ENCODE results near the gene LMNTD2. TPM values are rescaled to one million over a fixed set of nuclear protein-coding genes. Genes with fewer than 3 reads are reported as not detected.
"Not testable (repeated sequence)": the region's sequence is repeated elsewhere in the genome, so short reads cannot be mapped to it uniquely, and the experiment has no call there.

LMNTD2 gene
- total RNA-seq, 1 experiment from 2014 or later, result 7.8 TPM

DNA sequence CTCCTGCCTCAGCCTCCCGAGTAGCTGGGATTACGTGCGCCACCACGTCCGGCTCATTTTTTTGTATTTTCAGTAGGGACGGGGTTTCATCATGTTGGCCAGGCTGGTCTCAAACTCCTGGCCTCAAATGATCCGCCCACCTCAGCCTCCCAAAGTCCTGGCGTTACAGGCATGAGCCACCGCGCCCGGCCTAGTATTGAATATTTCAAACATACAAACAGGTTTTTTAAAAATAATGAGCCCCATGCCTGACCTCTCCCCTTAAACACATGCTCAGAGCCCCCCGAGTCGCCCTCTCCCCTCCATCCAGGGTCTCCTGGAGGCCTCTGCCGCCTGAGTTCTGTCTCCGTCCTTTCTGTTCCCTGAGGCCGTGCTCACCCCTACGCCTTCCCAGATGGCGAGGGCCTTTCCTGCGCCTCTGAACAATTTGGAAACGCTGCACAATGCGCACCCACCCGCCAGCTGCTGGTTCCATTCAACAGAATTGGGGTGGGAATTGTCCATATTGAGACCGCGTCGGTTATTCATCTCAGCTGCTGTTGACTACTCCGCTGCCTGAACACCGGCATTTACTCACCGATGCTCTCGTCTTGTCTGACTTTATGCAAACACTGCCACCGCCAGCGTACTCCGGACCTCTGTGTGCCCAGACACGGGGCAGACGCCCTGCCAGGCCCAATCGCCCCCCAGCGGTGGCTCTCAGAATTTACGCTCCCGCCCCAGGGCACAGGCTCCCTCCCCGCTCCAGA lies 39.9 kb downstream of the LMNTD2 start:
- H3K36me3 Mint-ChIP-seq (ENCODE audit: insufficient read depth, unreplicated experiment), result peaks cover 15% of the 10 kb centered on the region
- no peak overlapping the region for H3K4me3 Mint-ChIP-seq (ENCODE audit: low read depth, unreplicated experiment)
- H3K27me3 Mint-ChIP-seq (ENCODE audit: unreplicated experiment), result no peaks in the 10 kb centered on the region
- no TSS peak for BruUV-seq (replicated peaks)
- H3K4me1 Mint-ChIP-seq (ENCODE audit: low read depth, unreplicated experiment), result no peaks in the 10 kb centered on the region
- intact Hi-C loops (cut with micrococcal nuclease; ENCODE audit: unreplicated experiment), result no loop called here
- H3K9me3 Mint-ChIP-seq (ENCODE audit: low read depth, unreplicated experiment), result peaks cover 2% of the 10 kb centered on the region
- no peak for DNase-seq
- CTCF ChIA-PET, result no interaction called here
- H3K27ac Mint-ChIP-seq (ENCODE audit: unreplicated experiment), result no peak overlapping the region
- TF ChIP-seq, protein P1, sequence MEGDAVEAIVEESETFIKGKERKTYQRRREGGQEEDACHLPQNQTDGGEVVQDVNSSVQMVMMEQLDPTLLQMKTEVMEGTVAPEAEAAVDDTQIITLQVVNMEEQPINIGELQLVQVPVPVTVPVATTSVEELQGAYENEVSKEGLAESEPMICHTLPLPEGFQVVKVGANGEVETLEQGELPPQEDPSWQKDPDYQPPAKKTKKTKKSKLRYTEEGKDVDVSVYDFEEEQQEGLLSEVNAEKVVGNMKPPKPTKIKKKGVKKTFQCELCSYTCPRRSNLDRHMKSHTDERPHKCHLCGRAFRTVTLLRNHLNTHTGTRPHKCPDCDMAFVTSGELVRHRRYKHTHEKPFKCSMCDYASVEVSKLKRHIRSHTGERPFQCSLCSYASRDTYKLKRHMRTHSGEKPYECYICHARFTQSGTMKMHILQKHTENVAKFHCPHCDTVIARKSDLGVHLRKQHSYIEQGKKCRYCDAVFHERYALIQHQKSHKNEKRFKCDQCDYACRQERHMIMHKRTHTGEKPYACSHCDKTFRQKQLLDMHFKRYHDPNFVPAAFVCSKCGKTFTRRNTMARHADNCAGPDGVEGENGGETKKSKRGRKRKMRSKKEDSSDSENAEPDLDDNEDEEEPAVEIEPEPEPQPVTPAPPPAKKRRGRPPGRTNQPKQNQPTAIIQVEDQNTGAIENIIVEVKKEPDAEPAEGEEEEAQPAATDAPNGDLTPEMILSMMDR (IDR thresholded peaks at IDR 0.05; ENCODE audit: unreplicated experiment), result no peak

DNA sequence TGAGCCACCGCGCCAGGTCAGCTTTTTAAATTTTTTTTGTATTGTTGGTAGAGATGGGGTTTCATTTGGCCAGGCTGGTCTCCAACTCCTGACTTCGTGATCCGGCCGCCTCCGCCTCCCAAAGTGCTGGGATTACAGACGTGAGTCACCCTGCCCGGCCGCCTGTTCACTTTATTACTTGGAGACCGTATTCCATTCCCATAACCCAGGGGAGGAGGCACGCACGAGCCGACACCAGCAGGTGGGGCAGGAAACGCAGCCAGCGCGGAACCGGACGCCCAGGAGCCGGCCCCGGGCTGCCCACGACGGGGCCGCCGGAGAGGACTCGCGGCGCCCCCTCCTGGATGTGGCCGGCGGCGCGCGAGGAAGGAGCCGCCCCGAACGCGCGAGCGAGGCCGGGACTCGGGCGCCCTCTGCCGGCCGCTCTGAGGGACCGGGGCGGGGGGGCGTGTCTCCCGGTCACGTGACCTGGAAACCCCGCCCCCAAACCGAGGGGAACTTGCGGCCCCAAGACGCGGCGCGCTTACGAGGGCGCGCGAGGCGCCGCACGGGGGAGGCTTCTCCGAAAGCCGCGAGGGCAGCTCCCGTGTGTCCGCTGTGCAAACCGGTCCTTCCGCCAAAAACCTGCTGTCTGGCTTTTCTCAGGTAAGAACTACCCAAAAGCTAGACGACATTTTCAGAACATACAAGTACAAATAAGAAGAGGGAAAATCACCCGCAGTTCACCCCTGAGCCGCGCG lies 41.9 kb downstream of the LMNTD2 start:
- peak overlapping the region; percentile 31 for H3K27ac Mint-ChIP-seq (ENCODE audit: unreplicated experiment)

DNA sequence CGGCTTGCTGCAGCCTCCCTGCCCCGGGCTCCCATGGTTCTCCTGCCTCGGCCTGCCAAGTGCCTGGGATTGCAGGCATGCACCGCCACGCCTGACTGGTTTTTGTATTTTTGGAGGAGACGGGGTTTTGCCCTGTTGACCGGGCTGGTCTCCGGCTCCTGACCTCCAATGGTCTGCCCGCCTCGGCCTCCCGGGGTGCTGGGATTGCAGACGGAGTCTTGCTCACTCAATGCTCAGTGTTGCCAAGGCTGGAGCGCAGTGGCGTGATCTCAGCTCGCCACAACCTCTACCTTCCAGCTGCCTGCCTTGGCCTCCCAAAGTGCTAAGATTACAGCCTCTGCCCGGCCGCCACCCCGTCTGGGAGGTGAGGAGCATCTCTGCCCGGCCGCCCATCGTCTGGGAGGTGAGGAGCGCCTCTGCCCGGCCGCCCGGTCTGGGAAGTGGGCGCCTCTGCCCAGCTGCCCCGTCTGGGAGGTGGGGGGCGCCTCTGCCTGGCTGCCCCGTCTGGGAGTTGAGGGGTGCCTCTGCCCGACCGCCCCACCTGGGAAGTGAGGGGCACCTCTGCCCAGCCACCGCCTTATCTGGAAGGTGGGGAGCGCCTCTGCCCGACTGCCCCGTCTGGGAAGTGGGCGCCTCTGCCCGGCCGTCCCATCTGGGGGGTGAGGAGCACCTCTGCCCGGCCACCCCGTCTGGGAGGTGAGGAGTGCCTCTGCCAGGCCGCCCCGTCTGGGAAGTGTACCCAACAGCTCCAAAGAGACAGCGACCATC lies 43.4 kb downstream of the LMNTD2 start:
- intact Hi-C loops (cut with micrococcal nuclease; ENCODE audit: unreplicated experiment), result loop anchor here (5.0 to 10.0 kb wide), 2 partner anchors 160 to 312 kb away; partner anchors contain the start of genes BET1L and RIC8A
- CTCF ChIA-PET; DNase-seq; H3K9me3 Mint-ChIP-seq (ENCODE audit: low read depth, unreplicated experiment); H3K4me1 Mint-ChIP-seq (ENCODE audit: low read depth, unreplicated experiment); H3K27ac Mint-ChIP-seq (ENCODE audit: unreplicated experiment); BruUV-seq (replicated peaks); H3K4me3 Mint-ChIP-seq (ENCODE audit: low read depth, unreplicated experiment); H3K27me3 Mint-ChIP-seq (ENCODE audit: unreplicated experiment): not testable (repeated sequence)
- peaks cover 27% of the 10 kb centered on the region for H3K36me3 Mint-ChIP-seq (ENCODE audit: insufficient read depth, unreplicated experiment)

More for the DNA sequence above, 41.9 kb downstream of the LMNTD2 start:
- CTCF ChIA-PET, result interaction anchor here (0.6 to 0.7 kb wide), 4 partner anchors 12 to 303 kb away, joined by 3 to 6 read pairs (median 3); partner anchors contain the start of gene HRAS
- TF ChIP-seq, protein P1 (IDR thresholded peaks at IDR 0.05; ENCODE audit: unreplicated experiment), result peak; percentile 94
- Mint-ChIP-seq H3K4me3 (ENCODE audit: low read depth, unreplicated experiment) (peak overlapping the region; percentile 30), H3K9me3 (ENCODE audit: low read depth, unreplicated experiment) (no peaks in the 10 kb centered on the region), H3K36me3 (ENCODE audit: insufficient read depth, unreplicated experiment) (peaks cover 21% of the 10 kb centered on the region), H3K27me3 (ENCODE audit: unreplicated experiment) (no peaks in the 10 kb centered on the region), H3K4me1 (ENCODE audit: low read depth, unreplicated experiment) (no peaks in the 10 kb centered on the region)
- intact Hi-C loops (cut with micrococcal nuclease; ENCODE audit: unreplicated experiment), result loop anchor here (5.0 to 10.0 kb wide), 2 partner anchors 161 to 314 kb away; partner anchors contain the start of genes BET1L and RIC8A
- DNase-seq, result peak; percentile 93
- no TSS peak for BruUV-seq (replicated peaks)

DNA sequence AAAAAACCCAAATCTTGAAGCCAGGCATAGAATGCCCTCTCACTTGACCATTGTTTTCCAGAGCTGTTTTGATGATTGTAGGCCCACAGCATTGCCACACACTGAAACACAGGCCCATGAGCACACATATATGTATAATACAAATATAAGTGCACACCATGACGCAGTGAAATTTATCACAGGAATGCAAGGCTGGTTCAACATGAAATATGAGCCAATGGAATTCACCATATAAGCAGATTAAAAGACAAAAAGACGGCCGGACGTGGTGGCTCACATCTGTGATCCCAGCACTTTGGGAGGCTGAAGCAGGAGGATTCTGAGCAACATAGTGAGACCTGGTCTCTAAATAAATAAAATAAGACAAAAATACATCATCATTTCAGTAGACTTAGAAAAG lies 44.1 kb downstream of the LMNTD2 start:
- Mint-ChIP-seq H3K9me3 (ENCODE audit: low read depth, unreplicated experiment) (no peaks in the 10 kb centered on the region), H3K36me3 (ENCODE audit: insufficient read depth, unreplicated experiment) (peaks cover 27% of the 10 kb centered on the region), H3K27me3 (ENCODE audit: unreplicated experiment) (no peaks in the 10 kb centered on the region), H3K27ac (ENCODE audit: unreplicated experiment) (no peak overlapping the region), H3K4me1 (ENCODE audit: low read depth, unreplicated experiment) (no peaks in the 10 kb centered on the region), H3K4me3 (ENCODE audit: low read depth, unreplicated experiment) (no peak overlapping the region)
- BruUV-seq (replicated peaks), result no TSS peak
- intact Hi-C loops (cut with micrococcal nuclease; ENCODE audit: unreplicated experiment), result loop anchor here (5.0 to 10.0 kb wide), 2 partner anchors 159 to 312 kb away; partner anchors contain the start of genes BET1L and RIC8A
- TF ChIP-seq, protein P1 (IDR thresholded peaks at IDR 0.05; ENCODE audit: unreplicated experiment), result no peak
- CTCF ChIA-PET, result no interaction called here
- no peak for DNase-seq
